Activated CD4-positive, alpha-beta T cell treated with anti-CD3 and anti-CD28 coated beads, Interleukin-2, amount 50 U/mL, for 1 hour (primary cell): ENCODE data around the gene CRTAP.
A peak's percentile ranks its signal among the peaks of the same experiment; 100 is the strongest.
"Not testable (repeated sequence)": the region's sequence is repeated elsewhere in the genome, so short reads cannot be mapped to it uniquely, and the experiment has no call there.

Experiments used
- DNase-seq: peaks from one replicate; pipeline ENCODE4 v3.0.0-alpha.2; 2020

Gene CRTAP

DNA sequence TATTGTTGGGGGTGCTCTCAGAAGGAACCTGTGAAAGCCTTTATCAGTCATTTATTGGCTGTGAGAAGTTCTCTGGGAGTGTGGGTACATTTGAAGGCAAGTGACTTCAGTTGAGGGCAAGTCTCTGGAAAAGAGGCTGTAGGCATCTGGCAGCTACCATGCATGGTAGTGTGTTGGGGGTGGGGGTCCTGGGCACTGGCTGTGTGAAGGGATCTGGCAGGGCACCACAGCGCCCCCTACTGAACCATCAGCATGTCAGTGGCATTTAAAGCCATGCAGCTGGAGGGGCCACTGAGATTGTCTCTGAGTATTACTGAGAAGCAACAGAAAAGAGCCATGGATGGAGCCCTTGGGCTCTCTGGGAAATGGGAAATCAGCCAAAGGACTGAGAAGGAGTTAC, 30.6 kb downstream of the CRTAP start:
- DNase-seq, result peak; percentile 10

DNA sequence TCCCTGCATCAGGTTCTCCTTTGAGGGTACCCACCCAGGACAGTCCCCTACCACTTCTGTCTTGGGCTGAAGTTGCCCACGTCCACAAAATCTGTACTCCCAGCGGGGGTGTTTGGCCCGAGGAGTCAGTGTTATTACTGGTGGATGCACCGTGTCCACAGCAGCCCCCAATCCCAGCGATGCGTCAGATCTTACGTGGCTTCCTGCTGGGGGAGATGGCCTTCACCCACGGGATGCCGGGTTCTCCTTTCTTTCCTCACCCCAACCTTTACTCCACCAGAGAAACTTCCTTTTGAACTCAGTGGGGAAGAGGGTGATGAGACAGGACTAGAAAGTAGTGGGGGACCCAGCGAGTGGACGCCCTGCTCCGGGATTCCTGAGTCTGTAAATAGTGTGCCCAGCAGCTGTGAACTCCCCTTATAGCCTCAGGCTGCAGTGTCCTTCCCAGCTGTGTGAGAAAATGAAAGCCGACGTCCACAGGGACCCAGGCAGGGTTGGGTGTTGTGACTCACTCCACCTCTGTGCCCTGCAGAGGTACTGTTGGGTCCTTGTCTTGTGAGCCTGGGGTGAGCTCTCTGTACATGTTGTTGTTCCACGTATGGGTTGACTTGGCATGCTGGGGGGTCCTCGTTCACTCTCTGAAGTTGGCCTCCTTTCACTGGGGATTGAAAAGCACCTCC, 31.5 kb downstream of the CRTAP start:
- DNase-seq, result no peak

- no peak for DNase-seq
Observed at GRCh38 chr3:33145901-33146580, 32.2 kb downstream of the CRTAP start.

DNA sequence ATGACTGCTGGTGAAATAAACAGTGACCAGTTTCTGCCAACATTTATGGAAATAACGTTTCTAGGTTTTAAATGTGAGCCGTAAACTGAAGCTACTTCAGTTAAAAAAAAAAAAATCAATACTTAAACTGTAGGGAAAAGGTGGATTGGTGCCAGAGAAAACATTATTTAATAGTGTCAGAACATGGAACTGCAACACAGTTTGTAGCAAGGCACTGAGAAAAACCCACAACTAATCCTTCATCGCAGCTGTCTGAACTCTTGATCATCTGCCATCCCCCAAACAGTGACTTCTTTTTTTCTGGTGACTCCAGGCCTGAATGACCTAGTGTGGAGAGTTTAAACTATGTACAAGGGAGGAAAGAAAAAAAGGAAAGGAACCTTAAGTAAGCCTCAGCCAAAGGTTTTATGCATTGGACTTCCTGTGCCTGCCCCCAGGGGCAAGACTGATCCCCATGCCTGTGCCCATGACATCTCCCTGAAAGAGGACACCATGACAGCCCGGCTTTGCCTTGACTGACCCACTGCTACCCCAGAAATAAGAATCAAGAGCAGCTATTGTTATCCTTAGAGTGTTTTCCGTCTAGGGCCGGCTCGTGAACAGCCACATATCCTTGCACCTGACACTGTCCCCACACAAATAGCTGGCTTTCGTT, 33.1 kb downstream of the CRTAP start:
- no peak for DNase-seq

DNA sequence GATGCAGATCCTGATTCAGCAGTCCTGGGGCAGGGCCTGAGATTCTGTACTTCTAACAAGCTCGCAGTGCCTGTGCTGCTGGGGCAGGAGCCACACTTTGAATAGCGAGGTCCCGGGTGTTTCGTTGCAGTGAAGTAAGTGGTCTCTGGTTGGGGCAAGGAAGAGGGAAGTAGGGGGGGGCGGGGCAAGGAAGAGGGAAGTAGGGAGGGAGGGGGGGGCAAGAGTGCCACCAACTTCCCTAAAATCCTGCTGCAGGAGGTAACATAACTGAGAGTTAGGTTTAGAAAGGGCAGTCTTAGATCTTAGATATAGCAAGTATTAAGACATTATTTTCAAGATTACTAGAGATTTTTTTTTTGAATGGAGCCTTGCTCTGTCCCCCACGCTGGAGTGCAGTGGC, 35.5 kb downstream of the CRTAP start:
- no peak for DNase-seq

DNA sequence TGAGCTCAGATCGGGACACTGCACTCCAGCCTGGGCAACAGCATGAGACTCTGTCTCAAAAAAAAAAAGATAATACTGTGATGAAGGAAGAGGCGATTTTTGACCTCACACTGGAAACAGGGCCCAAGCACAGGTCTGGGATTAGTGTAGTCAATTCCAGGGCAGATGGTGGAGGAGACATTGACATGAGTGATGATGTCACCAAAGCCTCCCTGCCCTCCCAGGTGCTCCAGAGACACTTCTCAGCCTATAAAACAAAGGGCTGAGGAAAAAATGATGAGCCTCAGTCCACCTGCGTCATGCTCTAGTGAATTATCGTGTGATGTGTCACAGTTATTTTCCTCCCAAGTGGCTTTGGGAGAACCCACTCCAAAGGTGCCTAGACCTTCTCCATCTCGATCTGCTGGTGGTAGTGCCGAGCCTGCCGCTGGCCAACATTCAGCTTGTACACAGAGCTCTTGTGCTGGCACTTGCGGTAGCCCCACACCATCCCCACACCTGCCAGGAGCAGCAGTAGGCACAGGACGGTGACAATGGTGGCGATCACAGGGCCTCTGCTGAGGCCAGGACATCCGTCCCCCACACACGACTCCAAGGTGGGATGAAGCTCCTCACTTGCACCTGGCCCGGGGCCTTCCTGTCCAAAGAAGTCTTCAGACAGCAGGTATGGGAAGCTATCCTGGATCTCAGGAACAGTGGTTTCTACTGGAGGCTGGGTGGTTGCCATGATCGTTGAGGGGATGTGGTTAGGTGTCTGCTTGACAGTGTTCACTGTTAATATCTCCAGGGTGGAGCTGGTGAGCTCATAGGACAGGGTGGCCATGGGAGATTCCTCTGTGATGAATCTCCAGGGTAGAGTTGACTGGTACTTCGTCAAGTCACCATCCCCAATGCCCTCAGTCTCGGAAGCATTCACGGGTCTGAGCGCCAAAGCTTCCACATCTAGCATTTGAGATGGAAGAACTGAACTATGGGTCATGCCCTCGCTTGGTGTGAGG, 38.8 kb downstream of the CRTAP start:
- DNase-seq, result no peak

GRCh38 chr3:33153782-33154181, 40.0 kb downstream of the CRTAP start:
- no peak for DNase-seq

DNA sequence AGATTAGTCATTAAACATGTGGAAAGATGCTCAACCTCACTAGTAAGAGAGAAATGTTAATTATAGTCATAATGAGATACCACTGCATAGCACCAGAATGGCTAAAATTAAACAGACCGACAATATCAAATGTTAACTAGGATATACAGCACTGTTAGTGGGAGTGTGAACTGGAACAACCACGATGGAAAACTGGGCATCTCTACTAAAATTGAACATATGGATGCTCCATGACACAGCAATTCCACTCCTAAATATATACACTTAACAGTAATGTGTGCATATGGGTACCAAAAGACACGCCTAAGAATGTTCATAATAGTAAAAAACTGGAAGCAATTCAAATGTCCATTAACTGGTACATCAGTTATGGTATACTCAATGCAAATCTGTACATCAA, 41.5 kb downstream of the CRTAP start:
- no peak for DNase-seq

DNA sequence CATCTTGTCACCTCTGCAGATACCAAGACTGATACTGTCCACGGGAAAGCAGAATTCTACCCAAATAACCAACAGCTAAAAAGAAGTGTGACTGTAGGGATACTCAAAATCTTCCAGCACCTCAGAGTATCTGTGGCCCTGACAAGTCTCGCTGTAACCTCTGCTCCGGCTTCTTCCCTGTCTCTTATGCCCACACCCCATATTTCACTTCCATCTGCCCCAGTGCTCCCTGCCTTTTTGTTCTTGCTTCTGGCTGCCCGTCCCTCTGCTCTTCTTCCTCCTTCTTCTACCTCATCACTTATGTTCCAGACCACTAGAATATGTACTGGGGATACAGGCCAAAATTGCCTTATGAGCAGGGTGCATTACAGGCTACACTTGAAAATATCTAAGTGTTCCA, 45.4 kb downstream of the CRTAP start:
- DNase-seq, result no peak

GRCh38 chr3:33159981-33160380, 46.2 kb downstream of the CRTAP start:
- no peak for DNase-seq

DNA sequence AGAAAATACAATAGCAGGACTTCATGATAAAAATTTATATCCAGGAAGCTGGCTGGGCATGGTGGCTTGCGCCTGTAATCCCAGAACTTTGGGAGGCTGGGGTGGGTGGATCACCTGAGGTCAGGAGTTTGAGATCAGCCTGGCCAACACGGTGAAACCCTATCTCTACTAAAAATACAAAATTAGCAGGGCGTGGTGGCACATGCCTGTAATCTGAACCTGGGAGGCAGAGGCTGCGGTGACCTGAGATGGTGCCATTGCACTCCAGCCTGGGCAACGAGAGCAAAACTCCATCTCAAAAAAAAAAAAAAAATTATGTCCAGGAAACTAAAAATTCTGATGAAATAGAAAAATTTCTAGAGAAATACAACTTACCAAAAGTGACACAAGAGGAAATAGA, 48.8 kb downstream of the CRTAP start:
- not testable (repeated sequence) for DNase-seq

GRCh38 chr3:33165372-33165771, 51.6 kb downstream of the CRTAP start:
- DNase-seq, result no peak

GRCh38 chr3:33166095-33166494, 52.3 kb downstream of the CRTAP start:
- no peak for DNase-seq

DNA sequence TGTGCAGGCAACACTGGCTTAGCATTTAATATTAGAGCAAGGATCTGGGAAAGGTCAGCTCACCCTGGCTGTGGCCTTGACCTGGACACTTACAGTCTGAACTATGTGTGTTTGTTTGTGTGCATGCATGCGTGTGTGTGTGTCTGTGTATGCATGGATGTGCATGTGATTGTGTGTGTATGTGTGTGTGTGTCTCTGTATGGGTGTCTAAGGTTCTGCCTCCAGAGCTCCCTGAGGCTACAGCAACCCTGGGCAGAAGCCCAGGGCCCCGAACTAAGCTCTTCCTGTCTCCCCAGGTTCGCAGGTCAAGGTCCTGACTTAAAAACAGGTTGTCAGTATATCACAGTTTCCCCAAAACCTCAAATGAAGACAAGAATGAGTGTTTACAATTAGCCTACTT, 53.5 kb downstream of the CRTAP start:
- no peak for DNase-seq

GRCh38 chr3:33167716-33168336, 54.0 kb downstream of the CRTAP start:
- DNase-seq, result no peak

DNA sequence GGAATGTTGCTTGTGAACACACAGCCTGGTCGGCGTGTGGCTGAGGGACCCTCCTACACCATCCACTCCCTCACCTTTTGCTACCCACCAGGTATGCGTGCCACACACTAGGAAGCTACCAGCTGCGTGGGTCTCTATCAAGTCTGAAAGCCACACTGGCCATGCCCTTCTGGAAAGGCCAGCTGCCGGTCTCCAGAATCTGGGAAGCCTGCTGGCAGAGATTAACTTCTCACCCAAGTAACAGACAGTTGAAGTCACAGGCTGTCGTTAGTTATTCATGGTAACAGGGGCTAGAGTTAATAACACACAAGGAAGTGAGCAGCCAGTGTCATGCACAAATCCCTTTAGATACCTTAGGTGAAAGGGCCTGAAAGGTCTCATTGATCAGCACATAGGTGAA, 56.7 kb downstream of the CRTAP start:
- DNase-seq, result no peak

GRCh38 chr3:33171580-33171979, 57.8 kb downstream of the CRTAP start:
- no peak for DNase-seq

GRCh38 chr3:33173103-33173502, 59.3 kb downstream of the CRTAP start:
- no peak for DNase-seq

- DNase-seq, result no peak
Observed at GRCh38 chr3:33173672-33174071, 59.9 kb downstream of the CRTAP start.

GRCh38 chr3:33174095-33174494, 60.3 kb downstream of the CRTAP start:
- DNase-seq, result no peak

- DNase-seq, result no peak
Observed at GRCh38 chr3:33174711-33175414, 61.0 kb downstream of the CRTAP start.

- DNase-seq, result no peak
Observed at GRCh38 chr3:33179132-33179531, 65.3 kb downstream of the CRTAP start.
